COLO668 (cell line): Measurements from ENCODE around the gene DSG4.

Experiments used
- DNase-seq: peaks from one replicate; lab custom pipeline; 2025; ENCODE audit not compliant: unreplicated experiment; lab: John Stamatoyannopoulos, UW

Gene DSG4

DNA sequence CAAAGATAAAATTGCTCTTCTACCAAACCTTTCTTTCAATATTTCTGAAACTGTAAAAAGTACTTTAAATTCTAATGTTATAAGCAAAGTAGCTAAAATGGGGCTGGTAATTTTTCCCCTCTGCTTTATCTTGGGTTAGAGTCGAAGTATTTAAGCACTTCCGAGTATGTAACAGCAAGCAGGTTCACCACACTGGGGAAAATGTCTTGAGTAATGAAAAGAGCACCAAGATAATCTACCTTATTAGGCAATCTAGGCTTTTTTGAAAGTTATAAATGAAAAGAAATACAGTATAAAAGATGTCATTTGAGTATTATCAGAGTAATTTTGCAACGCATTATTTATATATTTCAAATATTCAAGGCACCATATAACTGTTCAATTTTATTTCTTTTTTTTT lies 70.3 kb downstream of the DSG4 start:
- DNase-seq = no peak

DNA sequence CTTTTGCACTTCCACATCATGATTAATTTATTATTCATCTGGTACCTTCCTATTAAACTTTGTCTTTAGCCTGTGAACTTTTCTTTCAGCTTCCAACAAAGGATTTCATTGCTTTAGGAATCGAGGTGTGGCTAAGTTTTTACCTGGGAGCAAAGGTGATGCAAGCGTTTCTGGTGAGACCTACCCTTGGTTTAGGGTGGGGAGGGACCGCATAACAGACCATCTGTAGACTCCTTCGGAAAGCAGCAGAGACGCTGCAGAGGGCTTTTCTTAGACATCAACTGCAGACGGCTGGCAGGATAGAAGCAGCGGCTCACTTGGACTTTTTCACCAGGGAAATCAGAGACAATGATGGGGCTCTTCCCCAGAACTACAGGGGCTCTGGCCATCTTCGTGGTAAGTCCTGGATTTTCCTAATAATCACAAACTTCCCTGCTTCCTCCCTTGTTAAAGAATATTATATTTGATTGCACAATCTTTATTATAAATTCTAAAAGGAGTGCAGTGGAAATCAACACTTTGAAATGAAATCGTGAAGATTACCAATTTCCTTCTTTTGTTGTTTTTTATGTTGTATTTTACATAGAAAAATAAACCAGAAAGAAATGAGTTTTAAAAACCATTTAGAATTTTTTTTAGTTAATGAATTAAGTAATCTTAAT lies 71.1 kb downstream of the DSG4 start, which contains the start of gene DSG3:
TSS of gene DSG3 (plus strand) at position 212 of the 662 bp plus-strand sequence. CDS start at position 349, 137 bp downstream.
- no peak for DNase-seq

DNA sequence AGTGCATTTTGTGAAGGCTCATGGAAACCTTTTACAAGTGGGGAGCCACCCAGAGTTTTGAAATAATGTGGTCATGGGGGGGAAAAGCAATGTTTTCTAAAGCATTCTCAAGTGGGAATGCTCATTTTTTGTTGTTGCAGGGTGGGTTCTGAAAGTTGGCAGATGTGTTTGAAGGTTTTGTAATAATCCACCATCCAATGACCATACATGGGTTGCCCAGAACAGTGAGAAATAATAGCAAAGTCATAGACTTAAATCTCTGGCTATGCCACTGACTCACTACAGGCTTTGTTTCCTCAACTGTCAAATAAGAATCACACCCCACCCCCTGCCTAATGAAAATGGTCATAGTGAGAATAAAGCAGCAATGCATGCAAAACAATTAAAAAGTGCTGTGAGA lies 73.8 kb downstream of the DSG4 start:
- no peak for DNase-seq

DNA sequence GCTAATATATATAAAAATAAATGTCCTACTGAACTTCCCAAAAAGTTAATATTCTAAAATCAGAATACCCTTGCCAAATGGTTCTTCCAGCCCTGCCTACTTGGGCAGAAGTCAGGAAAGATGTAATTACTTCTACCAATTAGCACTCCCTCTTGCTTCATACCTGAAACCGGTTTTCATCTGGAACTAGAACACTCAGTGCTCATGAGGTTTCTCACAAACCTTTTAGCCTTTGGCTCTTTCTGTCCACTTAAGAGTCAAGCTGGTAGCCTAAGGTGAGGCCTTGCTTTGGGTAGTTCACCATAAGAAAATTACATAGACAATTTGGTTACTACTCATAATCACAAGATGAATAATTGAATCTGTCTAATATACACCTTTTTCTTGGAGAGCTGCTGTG lies 75.0 kb downstream of the DSG4 start:
- DNase-seq = no peak

DNA sequence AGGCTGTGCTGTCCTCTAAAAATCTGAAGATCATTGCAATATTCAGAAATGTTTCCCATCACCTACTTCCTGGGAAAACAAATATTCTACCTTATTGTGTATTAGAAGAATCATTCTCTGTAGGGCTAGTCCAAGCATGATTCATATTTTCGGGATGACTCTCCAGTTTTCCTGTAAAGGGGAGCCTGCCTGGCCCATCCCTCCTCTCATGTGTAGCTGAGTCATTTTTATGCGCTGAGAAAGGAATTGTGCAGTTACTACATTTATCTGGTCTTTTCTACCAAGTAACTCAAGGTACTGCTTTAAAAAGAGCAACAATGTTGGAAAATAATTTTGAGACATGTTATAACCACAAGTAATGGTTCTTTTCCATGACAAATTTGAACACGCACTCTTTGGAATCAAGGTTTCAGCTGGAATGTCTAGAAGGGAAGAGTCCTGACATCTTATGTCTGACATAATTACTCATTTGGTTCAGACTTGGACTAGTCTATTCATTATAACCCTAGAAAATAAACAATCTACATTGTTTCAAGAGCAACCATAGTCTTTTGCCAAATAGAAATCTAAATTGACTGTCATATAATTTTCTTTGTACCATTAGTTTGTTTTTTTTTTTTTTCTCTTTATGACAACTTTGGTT lies 77.6 kb downstream of the DSG4 start:
- no peak for DNase-seq
